Activated naive CD8-positive, alpha-beta T cell treated with anti-CD3 and anti-CD28 coated beads, Interleukin-2, amount 10 ng/mL, durations not matched to agents 7 days and 5 days (primary cell): ENCODE results near the gene MOB1B. TPM values are rescaled to one million over a fixed set of nuclear protein-coding genes. Genes with fewer than 3 reads are reported as not detected.

Experiments used
- ATAC-seq: fragments of 150-1000 bp; cut with Tn5 transposase; one replicate; pipeline ENCODE4 v1.10.0; 2021; ENCODE audit warnings: low read depth, moderate library complexity
- POLR2A ChIA-PET: fragments of 350-600 bp; sonication (Branson Sonifier 250); formaldehyde crosslinking; loops from one replicate; lab custom pipeline; 2021; ENCODE audit warnings: antibody characterized with exemption; lab: Charles Lee
- DNase-seq: peaks from one replicate; pipeline ENCODE4 v3.0.0; 2021
- H3K27ac Mint-ChIP-seq: one replicate; pipeline ENCODE4 v1.8.0; 2022; ENCODE audit warnings: mild to moderate bottlenecking, mixed read lengths
- H3K27me3 Mint-ChIP-seq: one replicate; pipeline ENCODE4 v1.8.0; 2022; ENCODE audit warnings: mild to moderate bottlenecking, moderate library complexity, mixed read lengths
- H3K36me3 Mint-ChIP-seq: one replicate; pipeline ENCODE4 v1.8.0; 2021; ENCODE audit warnings: mild to moderate bottlenecking, mixed read lengths
- H3K4me1 Mint-ChIP-seq: one replicate; pipeline ENCODE4 v1.8.0; 2021; ENCODE audit warnings: mixed read lengths
- H3K4me3 Mint-ChIP-seq: one replicate; pipeline ENCODE4 v1.8.0; 2022; ENCODE audit warnings: mild to moderate bottlenecking, moderate library complexity, mixed read lengths
- H3K9me3 Mint-ChIP-seq: one replicate; pipeline ENCODE4 v1.8.0; 2021; ENCODE audit warnings: mixed read lengths
- total RNA-seq, 2 experiments: library from RNA; stranded (reverse); gene quantifications; one replicate each; pipeline ENCODE4 v1.2.3, GENCODE V29; 2021

MOB1B gene
- total RNA-seq = 10 to 100 TPM; 13.3 to 14.0 TPM

DNA sequence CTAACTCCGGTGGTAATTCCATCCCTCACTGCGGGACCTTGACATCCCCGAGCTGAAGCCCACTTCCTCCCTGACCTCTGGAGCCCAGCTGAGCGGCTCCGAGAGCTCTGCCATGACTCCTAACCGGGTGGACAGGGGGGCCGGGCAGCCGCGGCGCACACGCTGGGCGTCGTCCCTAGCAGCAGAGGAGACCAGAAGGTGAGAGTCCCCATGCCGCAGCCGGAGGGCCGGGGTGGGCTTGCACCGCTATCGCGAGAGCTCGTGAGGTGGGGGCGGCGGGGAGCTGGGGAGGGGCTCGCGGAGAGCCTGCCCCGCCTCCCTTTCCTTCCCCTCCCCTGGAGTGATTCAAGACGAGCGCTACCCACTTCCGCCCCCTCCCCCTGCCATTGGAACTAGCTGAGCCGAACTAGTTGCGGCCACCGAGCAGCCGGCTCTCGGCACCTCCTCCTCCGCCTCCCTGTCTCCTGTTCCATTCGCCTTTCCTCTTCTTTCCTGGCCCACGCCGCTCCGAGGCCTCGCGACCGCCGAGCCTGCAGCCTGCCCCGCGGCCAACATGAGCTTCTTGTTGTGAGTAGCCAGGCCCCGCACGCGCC lies at the start of gene MOB1B:
TSS of gene MOB1B (plus strand) at position 386 of the 593 bp plus-strand sequence. CDS start at position 554, 168 bp downstream.
- POLR2A ChIA-PET = interaction anchor here (0.5 to 1.8 kb wide), 11 partner anchors 14 to 197 kb away, joined by 3 to 13 read pairs (median 5); partner anchors contain the start of genes DCK and GRSF1
- Mint-ChIP-seq H3K4me1 (peaks cover 19% of the 10 kb centered on the region), H3K9me3 (no peaks in the 10 kb centered on the region), H3K36me3 (peaks cover 19% of the 10 kb centered on the region), H3K4me3 (peak within 1 kb of the TSS; percentile 100), H3K27me3 (no peaks in the 10 kb centered on the region), H3K27ac (peak within 1 kb of the TSS; percentile 95)
- ATAC-seq (peak; percentile 96), DNase-seq (peak; percentile 83)

DNA sequence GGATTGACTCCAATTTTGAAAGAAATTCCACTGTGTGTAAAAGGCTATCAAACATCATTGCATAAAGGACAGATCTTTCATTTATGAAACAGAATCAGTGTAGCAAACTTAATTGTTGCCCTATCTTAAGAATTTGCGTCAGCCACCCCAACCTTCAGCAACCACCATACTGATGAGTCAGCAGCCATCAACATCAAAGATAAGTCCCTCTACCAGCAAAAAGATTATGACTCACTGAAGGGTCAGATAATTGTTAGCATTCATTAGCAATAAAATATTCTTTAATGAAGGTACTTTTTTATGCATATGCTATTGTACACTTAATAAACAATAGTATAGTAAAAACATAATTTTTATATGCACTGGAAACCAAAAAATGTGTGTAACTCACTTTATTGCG lies 46.7 kb upstream of the MOB1B start:
- no peak overlapping the region for H3K27ac Mint-ChIP-seq
- no peaks in the 10 kb centered on the region for H3K27me3 Mint-ChIP-seq
- no peak overlapping the region for H3K4me3 Mint-ChIP-seq
- POLR2A ChIA-PET = no interaction called here
- DNase-seq = no peak
- no peaks in the 10 kb centered on the region for H3K4me1 Mint-ChIP-seq
- peaks cover 2% of the 10 kb centered on the region for H3K36me3 Mint-ChIP-seq
- no peaks in the 10 kb centered on the region for H3K9me3 Mint-ChIP-seq
- no peak for ATAC-seq

DNA sequence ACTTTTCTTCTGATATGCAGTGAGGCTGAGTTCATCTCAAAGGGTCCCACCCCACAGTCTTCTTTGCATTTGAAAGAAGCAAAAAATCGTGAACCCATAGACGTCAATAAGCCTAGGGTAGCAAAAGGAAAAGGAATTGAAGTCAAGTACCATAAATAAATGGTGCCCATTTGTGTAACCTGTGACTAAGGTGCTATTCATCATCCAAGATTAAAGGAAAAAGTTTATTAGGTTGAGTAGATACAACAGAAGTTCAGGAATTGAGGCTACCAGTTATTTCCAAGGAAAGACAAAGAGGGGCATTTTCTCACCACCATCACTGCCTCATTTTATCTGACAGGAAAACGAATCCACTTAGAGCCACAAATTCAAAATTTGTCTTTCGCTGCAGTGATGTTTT lies 43.7 kb upstream of the MOB1B start:
- H3K9me3 Mint-ChIP-seq = no peaks in the 10 kb centered on the region
- no peaks in the 10 kb centered on the region for H3K36me3 Mint-ChIP-seq
- no peaks in the 10 kb centered on the region for H3K27me3 Mint-ChIP-seq
- POLR2A ChIA-PET = no interaction called here
- no peak for DNase-seq
- no peak overlapping the region for H3K4me3 Mint-ChIP-seq
- peaks cover 1% of the 10 kb centered on the region for H3K4me1 Mint-ChIP-seq
- H3K27ac Mint-ChIP-seq = no peak overlapping the region
- ATAC-seq = no peak

DNA sequence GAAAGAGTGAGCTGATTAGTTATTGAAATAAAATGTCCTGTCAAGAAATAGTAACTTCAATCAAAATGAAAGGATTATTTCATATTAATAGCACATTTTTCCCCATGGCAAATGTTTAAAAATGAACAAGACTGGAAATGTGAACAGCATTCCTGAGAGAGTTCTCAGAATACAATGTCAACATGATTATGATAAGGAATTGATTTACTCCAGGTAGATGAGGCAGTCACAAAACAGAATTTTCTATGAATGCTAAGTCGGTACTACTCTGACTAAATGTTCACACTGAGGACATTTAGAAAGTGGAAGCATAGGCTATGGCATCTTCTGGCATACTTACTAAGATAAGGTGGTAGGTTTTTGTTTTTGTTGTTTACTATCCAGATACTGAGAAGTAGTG lies 43.1 kb upstream of the MOB1B start:
- no peaks in the 10 kb centered on the region for H3K27me3 Mint-ChIP-seq
- POLR2A ChIA-PET = no interaction called here
- no peak for ATAC-seq

DNA sequence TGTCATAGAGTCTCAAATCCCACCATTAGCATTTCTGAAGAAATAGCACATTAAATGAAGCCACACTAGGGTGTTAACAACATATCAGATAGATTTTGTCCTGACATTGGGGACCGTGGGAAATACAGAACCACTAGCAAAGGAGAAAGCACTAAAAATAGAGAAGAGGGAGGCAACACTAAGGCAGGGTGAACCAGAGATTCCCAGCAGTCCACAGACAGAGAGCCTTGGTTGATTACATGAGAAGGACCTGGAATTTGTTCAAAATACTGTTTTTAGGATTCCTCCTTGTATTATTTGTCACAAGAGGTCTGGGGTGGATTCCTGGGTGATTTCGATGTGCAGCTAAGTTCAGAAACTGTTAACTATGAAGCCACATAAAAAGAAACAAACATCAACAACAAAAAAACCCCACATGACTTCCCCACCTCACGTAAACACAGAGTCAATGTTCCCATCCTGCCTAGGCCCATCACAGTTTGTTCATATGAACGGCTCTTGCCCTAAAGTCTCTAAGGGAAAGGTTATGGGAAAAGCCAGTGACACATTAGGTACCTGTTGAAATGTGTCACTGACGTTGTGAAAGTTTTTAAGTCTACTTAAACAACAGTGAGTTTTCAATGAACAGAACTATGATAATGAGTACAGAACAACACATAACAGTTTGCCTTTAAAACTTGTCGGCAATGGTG lies 38.9 kb upstream of the MOB1B start:
- Mint-ChIP-seq H3K27me3 (no peaks in the 10 kb centered on the region), H3K27ac (no peak overlapping the region), H3K4me1 (peaks cover 1% of the 10 kb centered on the region), H3K36me3 (no peaks in the 10 kb centered on the region), H3K9me3 (no peaks in the 10 kb centered on the region), H3K4me3 (no peak overlapping the region)
- ATAC-seq (no peak), DNase-seq (no peak)
- POLR2A ChIA-PET = no interaction called here

More for the DNA sequence above, 43.1 kb upstream of the MOB1B start:
- Mint-ChIP-seq H3K36me3 (no peaks in the 10 kb centered on the region), H3K4me3 (no peak overlapping the region), H3K9me3 (no peaks in the 10 kb centered on the region), H3K27ac (no peak overlapping the region), H3K4me1 (peaks cover 1% of the 10 kb centered on the region)
- no peak for DNase-seq

DNA sequence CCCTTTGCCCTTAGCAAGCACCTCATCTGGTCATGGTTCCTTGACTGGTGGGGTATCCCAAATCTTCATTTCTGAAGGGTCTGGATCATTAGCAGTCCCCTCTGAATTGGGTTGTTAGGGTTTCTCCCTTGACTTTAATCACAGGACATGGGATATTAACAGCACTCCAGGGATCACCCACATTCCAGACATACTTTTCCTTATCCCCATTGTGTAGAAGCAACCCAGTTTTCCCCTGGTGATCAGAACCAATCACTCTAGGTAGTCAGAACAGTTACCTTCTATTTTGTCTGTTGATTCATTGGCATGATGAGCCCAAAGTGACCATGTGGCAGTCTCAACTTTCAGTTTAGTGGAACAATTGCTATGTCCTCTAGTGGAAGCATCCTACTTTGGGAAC lies 33.4 kb upstream of the MOB1B start:
- Mint-ChIP-seq H3K27ac (no peak overlapping the region), H3K4me3 (no peak overlapping the region), H3K4me1 (peaks cover 2% of the 10 kb centered on the region), H3K9me3 (no peaks in the 10 kb centered on the region), H3K36me3 (no peaks in the 10 kb centered on the region), H3K27me3 (no peaks in the 10 kb centered on the region)
- no peak for ATAC-seq
- DNase-seq = no peak
- POLR2A ChIA-PET = no interaction called here

DNA sequence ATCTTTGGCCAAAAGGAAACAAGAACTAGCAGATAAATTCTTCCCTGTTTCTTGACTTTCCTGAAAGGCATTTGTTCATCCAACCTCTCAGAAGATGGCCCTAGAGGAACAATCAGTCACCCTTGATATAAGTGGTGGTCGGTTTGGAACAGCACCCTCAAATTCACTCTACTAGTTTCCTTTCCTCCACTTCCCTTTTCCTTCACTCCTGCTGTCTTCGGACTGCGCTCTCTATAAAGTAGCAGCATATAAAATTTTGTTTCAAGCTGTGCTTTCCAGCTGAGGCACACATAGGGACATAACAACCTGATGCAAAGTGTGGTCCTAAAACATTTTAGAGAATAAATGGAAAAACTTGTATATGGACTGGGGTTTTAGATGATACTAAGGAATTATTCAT lies 29.0 kb upstream of the MOB1B start:
- Mint-ChIP-seq H3K4me1 (peaks cover 2% of the 10 kb centered on the region), H3K36me3 (no peaks in the 10 kb centered on the region), H3K4me3 (no peak overlapping the region), H3K27ac (no peak overlapping the region), H3K9me3 (no peaks in the 10 kb centered on the region), H3K27me3 (no peaks in the 10 kb centered on the region)
- POLR2A ChIA-PET = interaction anchor here (0.6 kb wide), 1 partner anchor 137 kb away, joined by 3 read pairs; no protein-coding TSS in a partner anchor
- no peak for DNase-seq
- ATAC-seq = no peak

DNA sequence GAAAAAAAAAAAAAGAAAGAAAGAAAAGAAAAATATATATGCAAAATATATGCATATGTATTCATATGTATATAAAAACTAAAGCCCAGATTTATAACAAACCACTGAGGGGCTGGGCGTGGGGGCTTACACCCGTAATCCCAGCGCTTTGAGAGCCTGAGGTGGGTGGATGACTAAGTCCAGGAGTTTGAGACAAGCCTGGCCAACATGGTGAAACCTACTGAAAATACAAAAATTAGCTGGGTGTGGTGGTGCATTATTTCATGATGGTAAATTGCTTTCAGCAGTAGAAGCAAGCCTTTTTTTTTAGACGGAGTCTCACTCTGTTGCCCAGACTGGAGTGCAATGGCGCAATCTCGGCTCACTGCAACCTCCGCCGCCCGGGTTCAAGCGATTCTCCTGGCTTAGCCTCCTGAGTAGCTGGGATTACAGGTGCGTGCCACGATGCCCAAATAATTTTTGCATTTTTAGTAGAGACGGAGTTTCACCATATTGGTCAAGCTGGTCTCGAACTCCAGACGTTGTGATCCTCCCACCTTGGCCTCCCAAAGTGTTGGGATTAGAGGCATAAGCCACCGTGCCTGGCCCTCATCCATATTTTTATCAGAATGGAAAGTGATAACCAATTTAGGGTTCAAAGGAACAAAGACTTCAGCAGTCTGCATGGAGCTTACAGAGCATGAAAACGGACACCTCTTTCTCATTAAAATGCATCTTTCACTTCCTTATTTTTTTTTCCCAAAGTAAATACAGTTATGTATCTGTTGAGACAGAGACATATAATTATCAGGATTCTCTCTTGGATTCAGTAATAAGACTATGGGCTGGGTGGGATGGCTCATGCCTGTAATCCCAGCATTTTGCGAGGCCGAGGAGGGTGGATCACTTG lies 27.7 kb upstream of the MOB1B start:
- H3K36me3 Mint-ChIP-seq = no peaks in the 10 kb centered on the region
- no peaks in the 10 kb centered on the region for H3K4me1 Mint-ChIP-seq
- no peaks in the 10 kb centered on the region for H3K9me3 Mint-ChIP-seq

DNA sequence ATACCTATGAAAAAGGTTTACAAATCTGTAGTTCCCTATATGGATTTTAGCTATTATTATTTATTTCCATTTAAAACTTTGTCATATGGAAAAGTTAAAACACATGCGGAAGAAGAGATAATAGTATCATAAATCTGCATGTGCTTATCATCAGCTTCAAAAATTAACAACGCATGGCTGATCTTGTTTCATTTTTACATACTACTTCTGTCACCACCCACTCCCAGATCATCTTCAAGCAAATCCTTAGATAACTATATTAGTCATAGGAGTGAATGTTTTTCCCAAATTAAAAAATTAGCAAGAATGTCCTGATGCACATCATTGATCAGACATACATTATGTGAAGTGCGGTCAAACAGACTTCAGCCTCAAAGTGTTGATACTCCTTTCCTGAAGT lies 24.6 kb upstream of the MOB1B start:
- no peak overlapping the region for H3K4me3 Mint-ChIP-seq
- H3K27ac Mint-ChIP-seq = no peak overlapping the region
- DNase-seq (no peak), ATAC-seq (no peak)
- H3K27me3 Mint-ChIP-seq = no peaks in the 10 kb centered on the region
- POLR2A ChIA-PET = no interaction called here
- no peaks in the 10 kb centered on the region for H3K36me3 Mint-ChIP-seq
- H3K9me3 Mint-ChIP-seq = no peaks in the 10 kb centered on the region
- no peaks in the 10 kb centered on the region for H3K4me1 Mint-ChIP-seq

More for the DNA sequence above, 27.7 kb upstream of the MOB1B start:
- Mint-ChIP-seq H3K27ac (no peak overlapping the region), H3K4me3 (no peak overlapping the region), H3K27me3 (no peaks in the 10 kb centered on the region)
- no peak for DNase-seq
- POLR2A ChIA-PET = no interaction called here
- ATAC-seq = no peak

DNA sequence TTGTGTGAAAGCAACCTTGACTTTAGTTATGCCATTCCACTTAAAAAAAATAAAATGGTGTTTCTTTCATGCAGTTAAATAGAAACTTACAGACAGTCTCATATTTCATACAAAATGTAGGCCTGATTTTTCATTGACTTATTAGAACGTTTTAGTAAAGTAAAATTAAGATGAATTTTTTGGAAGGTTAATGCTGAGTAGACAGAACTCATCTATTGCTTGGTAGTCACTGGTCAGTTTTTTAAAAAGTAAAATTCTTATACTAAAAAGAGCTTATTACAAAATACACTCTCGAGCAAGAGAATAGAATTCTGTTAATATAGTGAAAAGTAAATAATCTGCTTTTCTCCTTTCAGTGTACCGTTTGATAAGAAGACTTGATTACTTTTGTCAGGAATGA lies 21.4 kb upstream of the MOB1B start:
- Mint-ChIP-seq H3K9me3 (no peaks in the 10 kb centered on the region), H3K4me3 (no peak overlapping the region)
- POLR2A ChIA-PET = no interaction called here

DNA sequence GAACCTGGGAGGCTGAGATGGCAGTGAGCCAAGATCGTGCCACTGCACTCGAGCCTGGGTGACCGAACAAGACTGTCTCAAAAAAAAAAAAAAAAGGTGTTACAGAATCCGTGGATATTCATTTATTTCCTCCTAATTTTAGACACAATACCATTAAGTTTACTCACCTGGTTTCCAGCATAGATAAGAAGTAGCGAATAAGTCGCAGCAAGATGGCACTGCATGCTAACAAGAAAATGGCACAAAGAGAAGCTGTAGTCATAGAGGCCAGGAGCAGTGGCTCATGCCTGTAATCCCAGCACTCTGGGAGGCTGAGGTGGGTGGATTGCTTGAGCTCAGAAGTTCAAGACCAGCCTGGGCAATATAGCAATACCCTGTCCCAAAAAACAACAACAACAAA lies 17.0 kb upstream of the MOB1B start:
- H3K27me3 Mint-ChIP-seq = no peaks in the 10 kb centered on the region
- H3K36me3 Mint-ChIP-seq = no peaks in the 10 kb centered on the region
- POLR2A ChIA-PET = no interaction called here
- H3K4me1 Mint-ChIP-seq = no peaks in the 10 kb centered on the region
- ATAC-seq (no peak), DNase-seq (no peak)
- no peak overlapping the region for H3K27ac Mint-ChIP-seq
- H3K4me3 Mint-ChIP-seq = no peak overlapping the region
- H3K9me3 Mint-ChIP-seq = no peaks in the 10 kb centered on the region

More for the DNA sequence above, 21.4 kb upstream of the MOB1B start:
- H3K27me3 Mint-ChIP-seq = no peaks in the 10 kb centered on the region
- no peak for DNase-seq
- H3K36me3 Mint-ChIP-seq = no peaks in the 10 kb centered on the region
- no peaks in the 10 kb centered on the region for H3K4me1 Mint-ChIP-seq
- H3K27ac Mint-ChIP-seq = no peak overlapping the region
- no peak for ATAC-seq

DNA sequence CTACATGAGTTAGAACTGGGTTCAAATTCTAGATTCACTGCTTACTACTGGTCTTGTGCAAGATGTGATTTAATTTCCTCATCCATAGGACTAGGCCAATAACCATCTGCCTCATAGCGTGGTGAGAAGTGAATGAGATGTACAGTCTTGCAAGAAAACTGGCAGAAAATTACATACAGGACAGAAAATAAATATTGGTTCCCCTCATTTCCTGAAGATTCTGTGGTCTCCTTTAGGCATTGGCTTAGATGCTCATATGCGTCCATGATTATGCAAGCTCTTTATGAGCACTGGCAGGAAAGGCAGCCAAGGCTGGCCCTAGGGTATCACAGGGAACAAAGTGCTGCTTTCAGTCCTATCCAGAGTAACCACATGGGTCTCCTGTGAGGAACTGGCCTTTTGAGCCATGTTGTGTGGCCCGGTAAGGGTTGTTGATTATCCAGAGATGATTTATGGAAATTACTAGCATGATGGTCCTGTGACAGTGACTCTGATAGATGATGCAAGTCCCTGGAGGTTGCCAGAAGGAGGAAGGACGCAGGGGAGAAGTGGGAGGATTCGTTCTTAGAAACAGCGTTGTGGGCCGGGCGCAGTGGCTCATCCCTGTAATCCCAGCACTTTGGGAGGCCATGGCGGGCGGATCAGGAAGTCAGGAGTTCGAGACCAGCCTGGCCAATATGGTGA lies 9.9 kb upstream of the MOB1B start:
- DNase-seq (no peak), ATAC-seq (no peak)
- no peaks in the 10 kb centered on the region for H3K9me3 Mint-ChIP-seq
- no peaks in the 10 kb centered on the region for H3K4me1 Mint-ChIP-seq
- no peak overlapping the region for H3K27ac Mint-ChIP-seq
- POLR2A ChIA-PET = no interaction called here
- no peaks in the 10 kb centered on the region for H3K36me3 Mint-ChIP-seq
- H3K4me3 Mint-ChIP-seq = no peak overlapping the region
- H3K27me3 Mint-ChIP-seq = no peaks in the 10 kb centered on the region

DNA sequence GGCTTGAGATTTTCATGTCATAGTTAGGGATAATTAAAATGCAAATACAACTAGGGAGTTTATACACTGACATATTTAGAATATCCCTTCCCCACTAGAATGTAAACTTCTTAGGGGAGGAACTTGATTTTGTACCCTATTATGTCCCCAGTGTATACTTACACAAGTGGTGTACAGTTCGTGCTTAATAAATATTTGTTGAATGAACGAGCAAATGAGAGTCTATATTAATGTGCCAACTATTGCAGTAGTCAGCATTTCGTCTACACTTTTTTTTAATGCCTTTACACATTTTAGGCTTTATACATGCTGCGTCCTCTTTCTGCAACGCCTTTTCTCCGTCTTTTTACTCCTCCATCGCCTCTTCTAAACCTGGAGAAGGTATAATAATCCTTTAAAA lies 8.4 kb upstream of the MOB1B start:
- H3K4me3 Mint-ChIP-seq = no peak overlapping the region
- no peak for DNase-seq
- no peaks in the 10 kb centered on the region for H3K36me3 Mint-ChIP-seq
- H3K9me3 Mint-ChIP-seq = no peaks in the 10 kb centered on the region
- H3K27me3 Mint-ChIP-seq = no peaks in the 10 kb centered on the region
- no peak overlapping the region for H3K27ac Mint-ChIP-seq
- POLR2A ChIA-PET = no interaction called here
- H3K4me1 Mint-ChIP-seq = no peaks in the 10 kb centered on the region
- ATAC-seq = no peak
